ENCODE measurements around the gene TMEM134. TPM values are rescaled to one million over a fixed set of nuclear protein-coding genes. Genes with fewer than 3 reads are reported as not detected.

The TMEM134 gene
- total RNA-seq, 1 experiment from 2014 or later, result 99.7 TPM

- H3K79me2 ChIP-seq (ENCODE audit: low read length), result peaks cover 16% of the 10 kb centered on the region; the same call in 1 of the 2 replicates
- H3K27ac ChIP-seq (ENCODE audit: low read length), result peak overlapping the region; percentile 92; the same call in 1 of the 2 replicates
- no peaks in the 10 kb centered on the region for H3K9me3 ChIP-seq (ENCODE audit: low read length)
- no peaks in the 10 kb centered on the region for H3K27me3 ChIP-seq (ENCODE audit: low read length)
- no peaks in the 10 kb centered on the region for H4K20me1 ChIP-seq (ENCODE audit: insufficient read depth, low read depth, low read length)
- H3K36me3 ChIP-seq (ENCODE audit: insufficient read depth, low read length), result no peaks in the 10 kb centered on the region
- peaks cover 62% of the 10 kb centered on the region for H3K4me1 ChIP-seq (ENCODE audit: low read length)
- H3K4me2 ChIP-seq (ENCODE audit: low read depth, low read length, poor library complexity, severe bottlenecking), result no peak overlapping the region
- no peak overlapping the region for H3K9ac ChIP-seq (ENCODE audit: low read length)
- H3K9me2 ChIP-seq (replicated peaks; ENCODE audit: insufficient read depth, low read length), result no peaks in the 10 kb centered on the region
- H2AFZ ChIP-seq (ENCODE audit: low read length), result no peak overlapping the region
- DNase-seq, result peak; percentile 73
- no peak overlapping the region for H3K4me3 ChIP-seq (ENCODE audit: low read length)
Observed at GRCh38 chr11:67441731-67442351, 27.2 kb downstream of the TMEM134 start.

- Histone ChIP-seq H3K4me3 (ENCODE audit: low read length) (no peak overlapping the region), H3K4me1 (ENCODE audit: low read length) (peaks cover 63% of the 10 kb centered on the region), H3K9me3 (ENCODE audit: low read length) (no peaks in the 10 kb centered on the region), H4K20me1 (ENCODE audit: insufficient read depth, low read depth, low read length) (no peaks in the 10 kb centered on the region; the same call in 1 of the 2 replicates), H3K27ac (ENCODE audit: low read length) (peak overlapping the region; percentile 56; the same call in 1 of the 2 replicates), H2AFZ (ENCODE audit: low read length) (no peak overlapping the region), H3K9me2 (replicated peaks; ENCODE audit: insufficient read depth, low read length) (no peaks in the 10 kb centered on the region), H3K36me3 (ENCODE audit: insufficient read depth, low read length) (no peaks in the 10 kb centered on the region), H3K4me2 (ENCODE audit: low read depth, low read length, poor library complexity, severe bottlenecking) (no peak overlapping the region), H3K9ac (ENCODE audit: low read length) (peak overlapping the region; percentile 21; the same call in 1 of the 2 replicates), H3K27me3 (ENCODE audit: low read length) (no peaks in the 10 kb centered on the region), H3K79me2 (ENCODE audit: low read length) (peaks cover 20% of the 10 kb centered on the region)
- peak; percentile 49 for DNase-seq
Observed at GRCh38 chr11:67441098-67441563, 27.9 kb downstream of the TMEM134 start.

GRCh38 chr11:67440229-67441097, 28.6 kb downstream of the TMEM134 start:
- Histone ChIP-seq H3K79me2 (ENCODE audit: low read length) (peaks cover 24% of the 10 kb centered on the region), H3K9ac (ENCODE audit: low read length) (peak overlapping the region; percentile 21; the same call in 1 of the 2 replicates)
- peak; percentile 58 for DNase-seq

GRCh38 chr11:67439321-67440228, 29.5 kb downstream of the TMEM134 start:
- H3K4me2 ChIP-seq (ENCODE audit: low read depth, low read length, poor library complexity, severe bottlenecking), result peak overlapping the region; percentile 73
- peak overlapping the region; percentile 100 for H3K27ac ChIP-seq (ENCODE audit: low read length)

More at GRCh38 chr11:67440229-67441097, 28.6 kb downstream of the TMEM134 start:
- Histone ChIP-seq H3K4me1 (ENCODE audit: low read length) (peaks cover 67% of the 10 kb centered on the region), H3K4me3 (ENCODE audit: low read length) (no peak overlapping the region), H3K27ac (ENCODE audit: low read length) (peak overlapping the region; percentile 56), H3K27me3 (ENCODE audit: low read length) (no peaks in the 10 kb centered on the region), H3K4me2 (ENCODE audit: low read depth, low read length, poor library complexity, severe bottlenecking) (no peak overlapping the region), H3K9me3 (ENCODE audit: low read length) (no peaks in the 10 kb centered on the region), H2AFZ (ENCODE audit: low read length) (no peak overlapping the region), H3K36me3 (ENCODE audit: insufficient read depth, low read length) (no peaks in the 10 kb centered on the region), H3K9me2 (replicated peaks; ENCODE audit: insufficient read depth, low read length) (no peaks in the 10 kb centered on the region), H4K20me1 (ENCODE audit: insufficient read depth, low read depth, low read length) (peaks cover 7% of the 10 kb centered on the region; the same call in 1 of the 2 replicates)

GRCh38 chr11:67438158-67438902, 30.7 kb downstream of the TMEM134 start:
- H2AFZ ChIP-seq (ENCODE audit: low read length), result no peak overlapping the region
- no peaks in the 10 kb centered on the region for H3K9me2 ChIP-seq (replicated peaks; ENCODE audit: insufficient read depth, low read length)
- H3K9ac ChIP-seq (ENCODE audit: low read length), result peak overlapping the region; percentile 95
- peaks cover 24% of the 10 kb centered on the region for H3K79me2 ChIP-seq (ENCODE audit: low read length)
- H3K9me3 ChIP-seq (ENCODE audit: low read length), result no peaks in the 10 kb centered on the region
- peaks cover 70% of the 10 kb centered on the region for H3K4me1 ChIP-seq (ENCODE audit: low read length)
- no peaks in the 10 kb centered on the region for H3K27me3 ChIP-seq (ENCODE audit: low read length)
- DNase-seq, result peak; percentile 95
- H3K4me2 ChIP-seq (ENCODE audit: low read depth, low read length, poor library complexity, severe bottlenecking), result peak overlapping the region; percentile 73
- H3K27ac ChIP-seq (ENCODE audit: low read length), result peak overlapping the region; percentile 100
- H4K20me1 ChIP-seq (ENCODE audit: insufficient read depth, low read depth, low read length), result peaks cover 7% of the 10 kb centered on the region; the same call in 1 of the 2 replicates
- H3K4me3 ChIP-seq (ENCODE audit: low read length), result peak overlapping the region; percentile 86
- H3K36me3 ChIP-seq (ENCODE audit: insufficient read depth, low read length), result no peaks in the 10 kb centered on the region

More at GRCh38 chr11:67439321-67440228, 29.5 kb downstream of the TMEM134 start:
- Histone ChIP-seq H3K79me2 (ENCODE audit: low read length) (peaks cover 24% of the 10 kb centered on the region), H4K20me1 (ENCODE audit: insufficient read depth, low read depth, low read length) (peaks cover 7% of the 10 kb centered on the region; the same call in 1 of the 2 replicates), H2AFZ (ENCODE audit: low read length) (no peak overlapping the region), H3K27me3 (ENCODE audit: low read length) (no peaks in the 10 kb centered on the region), H3K9me3 (ENCODE audit: low read length) (no peaks in the 10 kb centered on the region), H3K9ac (ENCODE audit: low read length) (peak overlapping the region; percentile 95), H3K9me2 (replicated peaks; ENCODE audit: insufficient read depth, low read length) (no peaks in the 10 kb centered on the region), H3K4me3 (ENCODE audit: low read length) (peak overlapping the region; percentile 86; the same call in 1 of the 2 replicates), H3K36me3 (ENCODE audit: insufficient read depth, low read length) (no peaks in the 10 kb centered on the region), H3K4me1 (ENCODE audit: low read length) (peaks cover 68% of the 10 kb centered on the region)
- peak; percentile 46 for DNase-seq

- Histone ChIP-seq H3K4me1 (ENCODE audit: low read length) (peaks cover 70% of the 10 kb centered on the region), H3K9ac (ENCODE audit: low read length) (peak overlapping the region; percentile 95), H3K4me3 (ENCODE audit: low read length) (peak overlapping the region; percentile 86), H4K20me1 (ENCODE audit: insufficient read depth, low read depth, low read length) (peaks cover 7% of the 10 kb centered on the region; the same call in 1 of the 2 replicates), H3K79me2 (ENCODE audit: low read length) (peaks cover 24% of the 10 kb centered on the region), H3K9me2 (replicated peaks; ENCODE audit: insufficient read depth, low read length) (no peaks in the 10 kb centered on the region), H3K36me3 (ENCODE audit: insufficient read depth, low read length) (peaks cover 2% of the 10 kb centered on the region; the same call in 1 of the 2 replicates), H3K4me2 (ENCODE audit: low read depth, low read length, poor library complexity, severe bottlenecking) (peak overlapping the region; percentile 73), H3K9me3 (ENCODE audit: low read length) (no peaks in the 10 kb centered on the region), H3K27me3 (ENCODE audit: low read length) (no peaks in the 10 kb centered on the region), H3K27ac (ENCODE audit: low read length) (peak overlapping the region; percentile 100), H2AFZ (ENCODE audit: low read length) (no peak overlapping the region)
- no peak for DNase-seq
Observed at GRCh38 chr11:67437809-67438157, 31.3 kb downstream of the TMEM134 start.
